ENCODE data around the gene INAFM2.

The INAFM2 gene

DNA sequence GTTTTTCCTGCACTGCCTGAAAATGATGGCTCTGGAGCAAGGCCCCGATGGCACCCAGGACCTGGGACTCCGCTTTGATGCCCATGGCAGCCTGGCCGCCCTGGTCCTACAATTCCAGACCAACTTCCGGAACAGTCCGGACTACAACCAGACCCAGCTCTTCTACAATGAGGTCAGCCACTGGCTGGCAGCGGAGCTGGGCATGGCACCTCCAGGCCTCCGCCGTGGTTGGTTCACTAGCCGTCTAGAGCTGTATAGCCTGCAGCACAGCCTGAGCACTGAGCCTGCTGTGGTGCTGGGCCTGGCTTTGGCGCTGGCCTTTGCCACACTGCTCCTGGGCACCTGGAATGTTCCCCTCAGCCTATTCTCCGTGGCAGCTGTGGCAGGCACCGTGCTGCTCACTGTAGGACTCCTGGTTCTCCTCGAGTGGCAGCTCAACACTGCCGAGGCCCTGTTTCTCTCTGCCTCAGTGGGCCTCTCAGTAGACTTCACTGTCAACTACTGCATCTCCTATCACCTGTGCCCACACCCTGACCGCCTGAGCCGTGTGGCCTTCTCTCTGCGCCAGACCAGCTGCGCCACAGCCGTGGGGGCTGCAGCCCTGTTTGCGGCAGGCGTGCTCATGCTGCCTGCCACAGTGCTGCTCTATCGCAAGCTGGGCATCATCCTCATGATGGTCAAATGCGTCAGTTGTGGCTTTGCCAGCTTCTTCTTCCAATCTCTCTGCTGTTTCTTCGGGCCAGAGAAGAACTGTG is 45.4 kb downstream of the INAFM2 start:
- no peak overlapping the region for H3K27ac ChIP-seq
- TF ChIP-seq, protein P1, sequence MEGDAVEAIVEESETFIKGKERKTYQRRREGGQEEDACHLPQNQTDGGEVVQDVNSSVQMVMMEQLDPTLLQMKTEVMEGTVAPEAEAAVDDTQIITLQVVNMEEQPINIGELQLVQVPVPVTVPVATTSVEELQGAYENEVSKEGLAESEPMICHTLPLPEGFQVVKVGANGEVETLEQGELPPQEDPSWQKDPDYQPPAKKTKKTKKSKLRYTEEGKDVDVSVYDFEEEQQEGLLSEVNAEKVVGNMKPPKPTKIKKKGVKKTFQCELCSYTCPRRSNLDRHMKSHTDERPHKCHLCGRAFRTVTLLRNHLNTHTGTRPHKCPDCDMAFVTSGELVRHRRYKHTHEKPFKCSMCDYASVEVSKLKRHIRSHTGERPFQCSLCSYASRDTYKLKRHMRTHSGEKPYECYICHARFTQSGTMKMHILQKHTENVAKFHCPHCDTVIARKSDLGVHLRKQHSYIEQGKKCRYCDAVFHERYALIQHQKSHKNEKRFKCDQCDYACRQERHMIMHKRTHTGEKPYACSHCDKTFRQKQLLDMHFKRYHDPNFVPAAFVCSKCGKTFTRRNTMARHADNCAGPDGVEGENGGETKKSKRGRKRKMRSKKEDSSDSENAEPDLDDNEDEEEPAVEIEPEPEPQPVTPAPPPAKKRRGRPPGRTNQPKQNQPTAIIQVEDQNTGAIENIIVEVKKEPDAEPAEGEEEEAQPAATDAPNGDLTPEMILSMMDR (IDR thresholded peaks at IDR 0.05): no peak

DNA sequence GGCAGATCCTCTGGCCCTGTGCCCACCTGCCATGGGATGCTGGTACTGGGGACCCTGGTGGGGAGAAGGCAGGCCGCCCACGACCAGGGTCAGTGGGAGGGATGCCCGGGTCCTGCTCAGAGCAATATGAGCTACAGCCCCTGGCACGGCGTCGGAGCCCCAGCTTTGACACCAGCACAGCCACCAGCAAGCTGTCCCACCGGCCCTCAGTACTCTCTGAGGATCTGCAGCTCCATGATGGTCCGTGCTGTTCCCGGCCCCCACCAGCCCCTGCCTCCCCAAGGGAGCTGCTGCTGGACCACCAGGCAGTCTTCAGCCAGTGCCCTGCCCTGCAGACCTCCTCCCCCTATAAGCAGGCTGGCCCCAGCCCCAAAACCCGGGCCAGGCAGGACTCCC is 46.0 kb downstream of the INAFM2 start:
- Histone ChIP-seq H3K36me3 (no peaks in the 10 kb centered on the region), H3K4me3 (ENCODE audit: low read depth in 1 of 2, low read length in 1 of 2) (no peak overlapping the region), H3K27me3 (no peaks in the 10 kb centered on the region), H3K27ac (no peak overlapping the region), H3K4me1 (ENCODE audit: control insufficient read depth in 1 of 2, insufficient read depth in 1 of 2, low read depth in 1 of 2, low read length in 1 of 2) (peaks cover 23 to 29% of the 10 kb centered on the region in 2 experiments), H3K9me3 (no peaks in the 10 kb centered on the region)
- TF ChIP-seq, protein P1 (IDR thresholded peaks at IDR 0.05): no peak

More for the DNA sequence above, 45.4 kb downstream of the INAFM2 start:
- Histone ChIP-seq H3K36me3 (peaks cover 4% of the 10 kb centered on the region), H3K4me1 (ENCODE audit: control insufficient read depth in 1 of 2, insufficient read depth in 1 of 2, low read depth in 1 of 2, low read length in 1 of 2) (peaks cover 23 to 29% of the 10 kb centered on the region in 2 experiments), H3K9me3 (no peaks in the 10 kb centered on the region), H3K27me3 (no peaks in the 10 kb centered on the region), H3K4me3 (ENCODE audit: low read depth in 1 of 2, low read length in 1 of 2) (no peak overlapping the region)

DNA sequence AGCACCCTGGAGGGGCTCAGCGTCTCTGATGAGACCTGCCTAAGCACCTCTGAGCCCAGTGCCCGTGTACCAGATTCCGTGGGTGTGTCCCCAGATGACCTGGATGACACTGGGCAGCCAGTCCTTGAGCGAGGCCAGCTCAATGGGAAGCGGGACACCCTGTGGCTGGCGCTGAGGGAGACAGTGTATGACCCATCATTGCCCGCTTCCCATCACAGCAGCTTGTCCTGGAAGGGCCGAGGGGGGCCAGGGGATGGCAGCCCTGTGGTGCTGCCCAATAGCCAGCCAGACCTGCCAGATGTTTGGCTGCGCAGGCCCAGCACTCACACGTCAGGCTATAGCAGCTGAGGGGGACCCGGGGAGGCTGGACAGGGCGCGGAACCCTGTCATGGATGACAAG is 46.5 kb downstream of the INAFM2 start:
- no peaks in the 10 kb centered on the region for H3K9me3 ChIP-seq
- TF ChIP-seq, protein P1 (IDR thresholded peaks at IDR 0.05): no peak
- no peak overlapping the region for H3K4me3 ChIP-seq (ENCODE audit: low read depth in 1 of 2, low read length in 1 of 2)
- no peaks in the 10 kb centered on the region for H3K36me3 ChIP-seq
- H3K27ac ChIP-seq: no peak overlapping the region
- H3K4me1 ChIP-seq (ENCODE audit: control insufficient read depth in 1 of 2, insufficient read depth in 1 of 2, low read depth in 1 of 2, low read length in 1 of 2): peaks cover 23 to 29% of the 10 kb centered on the region in 2 experiments
- H3K27me3 ChIP-seq: no peaks in the 10 kb centered on the region

DNA sequence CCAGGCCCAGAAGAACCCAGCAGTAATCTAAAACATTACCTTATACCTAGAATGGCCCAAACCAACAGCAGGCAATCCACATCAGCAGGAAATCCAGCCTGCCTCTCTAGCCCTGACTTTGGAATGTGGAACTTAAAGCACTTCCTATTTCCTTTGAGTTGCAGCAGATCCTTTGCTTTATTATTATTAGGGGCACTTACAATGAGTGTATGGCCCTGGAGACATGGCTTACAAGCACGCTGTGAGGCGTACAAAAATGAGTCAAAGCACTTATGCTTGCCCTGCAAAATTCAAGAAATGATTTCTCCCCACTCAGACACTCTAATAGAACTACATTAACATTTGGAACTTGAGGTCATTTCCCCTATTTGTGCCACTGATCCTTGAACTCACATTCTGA is 49.5 kb downstream of the INAFM2 start:
- Histone ChIP-seq H3K9me3 (no peaks in the 10 kb centered on the region), H3K4me1 (ENCODE audit: control insufficient read depth in 1 of 2, insufficient read depth in 1 of 2, low read depth in 1 of 2, low read length in 1 of 2) (peaks cover 10 to 15% of the 10 kb centered on the region in 2 experiments), H3K36me3 (no peaks in the 10 kb centered on the region), H3K27ac (peak overlapping the region; percentile 31), H3K4me3 (ENCODE audit: low read depth in 1 of 2, low read length in 1 of 2) (no peak overlapping the region), H3K27me3 (no peaks in the 10 kb centered on the region)
- TF ChIP-seq, protein P1 (IDR thresholded peaks at IDR 0.05): no peak

Data from neutrophil (primary cell).